ENCODE measurements around the gene DNAJC4.

DNAJC4 gene

GRCh38 chr11:64283092-64283491, 52.7 kb downstream of the DNAJC4 start:
- no peak for DNase-seq

All from activated CD4-positive, alpha-beta T cell treated with anti-CD3 and anti-CD28 coated beads, Interleukin-2, Interleukin-6, amounts not matched to agents 100 ng/mL and 50 ng/mL, durations not matched to agents 16 hours and 8 hours (primary cell).